ENCODE measurements around the gene TTC8.
A peak's percentile ranks its signal among the peaks of the same experiment; 100 is the strongest.
"Not testable (repeated sequence)": the region's sequence is repeated elsewhere in the genome, so short reads cannot be mapped to it uniquely, and the experiment has no call there.

The TTC8 gene

DNA sequence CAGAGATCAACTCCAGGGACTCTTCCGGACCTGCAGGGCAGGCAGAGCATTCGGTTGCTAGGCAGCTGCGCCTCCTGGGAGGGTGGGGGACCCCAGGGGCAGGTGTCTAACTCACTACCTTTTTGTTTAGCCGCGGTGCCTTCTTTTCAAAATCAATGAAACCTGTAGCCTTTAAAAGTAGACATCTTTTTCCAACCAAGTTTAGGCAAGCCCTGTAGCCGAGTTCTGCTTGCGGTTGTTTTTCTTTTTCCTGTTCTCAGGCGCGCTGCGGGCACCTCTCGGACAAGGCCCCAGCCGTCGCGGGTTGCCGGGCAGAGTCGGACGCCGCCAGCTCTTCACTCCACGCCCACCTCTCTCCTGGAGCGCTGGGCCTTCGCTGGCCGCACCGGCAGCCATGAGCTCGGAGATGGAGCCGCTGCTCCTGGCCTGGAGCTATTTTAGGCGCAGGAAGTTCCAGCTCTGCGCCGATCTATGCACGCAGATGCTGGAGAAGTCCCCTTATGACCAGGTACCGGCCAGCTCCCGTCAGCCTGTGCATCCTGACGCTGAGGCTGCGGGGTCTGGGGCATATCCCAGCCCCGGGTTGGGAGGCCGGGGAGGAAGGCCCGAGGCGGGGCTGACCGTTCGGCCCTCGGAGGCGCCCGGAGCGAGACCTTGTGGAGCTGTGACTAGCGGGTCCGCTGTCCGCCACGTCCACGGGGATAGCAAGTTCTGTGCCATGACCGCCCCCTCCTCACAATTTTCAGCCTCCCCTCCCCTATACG, at the start of gene TTC8:
Gene TTC8, plus strand, starts transcription at position 338 of the 764 bp plus-strand sequence. Its CDS starts 57 bp downstream, at position 395.
- DNase-seq: peak; percentile 44

DNA sequence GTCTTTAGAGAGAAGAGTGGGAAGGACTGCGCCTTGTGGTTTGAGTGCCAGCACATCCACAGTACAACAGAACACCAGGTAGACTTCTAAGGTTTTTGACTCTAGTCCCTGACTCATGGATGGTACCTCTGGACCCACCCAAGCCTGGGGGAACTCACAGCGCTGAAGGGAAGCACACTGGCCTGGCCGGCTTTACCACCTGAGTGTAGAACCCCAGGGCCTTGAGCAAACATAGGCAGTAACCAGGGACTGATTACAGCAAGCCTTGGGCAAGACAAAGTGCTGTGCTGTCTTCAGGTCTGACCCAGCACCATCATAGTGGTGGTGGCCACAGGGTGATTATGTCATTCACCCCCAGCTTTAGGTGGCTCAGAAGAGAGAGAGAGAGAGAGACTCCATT, 48.9 kb upstream of the TTC8 start:
- DNase-seq: no peak

DNA sequence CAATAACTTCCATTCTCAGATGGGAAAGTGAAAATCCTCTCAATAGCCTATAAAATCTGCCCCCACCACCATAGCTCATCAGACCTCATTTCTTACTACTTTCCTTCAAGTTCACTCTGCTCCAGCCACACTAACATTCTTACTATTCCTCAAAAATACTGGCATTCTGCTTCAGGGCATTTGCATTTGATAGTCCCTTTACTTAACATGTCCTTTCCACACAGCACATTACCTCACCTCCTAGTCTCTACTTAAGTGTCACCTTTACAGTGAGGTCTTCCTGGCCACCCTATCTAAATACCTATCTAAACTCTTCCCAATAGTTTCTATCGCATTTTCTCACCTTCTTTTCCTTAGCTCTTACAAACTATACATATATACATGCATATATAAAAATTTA, 38.5 kb upstream of the TTC8 start:
- DNase-seq: no peak

DNA sequence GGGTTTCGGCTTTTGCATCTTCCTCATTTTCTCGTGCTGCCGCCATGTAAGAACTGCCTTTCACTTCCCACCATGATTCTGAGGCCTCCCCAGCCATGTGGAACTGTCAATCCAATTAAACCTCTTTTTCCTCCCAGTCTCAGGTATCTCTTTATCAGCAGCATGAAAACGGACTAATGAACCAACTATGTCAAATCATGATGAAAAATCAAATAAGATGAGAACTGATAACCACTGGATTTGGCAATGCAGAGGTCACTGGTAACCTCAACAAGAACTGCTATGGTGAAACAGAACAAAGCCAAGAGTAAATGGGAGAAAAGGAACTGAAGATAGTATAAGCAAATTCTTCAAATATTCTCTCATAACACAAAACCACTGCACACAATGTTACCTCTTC, 37.7 kb upstream of the TTC8 start:
- DNase-seq: no peak

DNA sequence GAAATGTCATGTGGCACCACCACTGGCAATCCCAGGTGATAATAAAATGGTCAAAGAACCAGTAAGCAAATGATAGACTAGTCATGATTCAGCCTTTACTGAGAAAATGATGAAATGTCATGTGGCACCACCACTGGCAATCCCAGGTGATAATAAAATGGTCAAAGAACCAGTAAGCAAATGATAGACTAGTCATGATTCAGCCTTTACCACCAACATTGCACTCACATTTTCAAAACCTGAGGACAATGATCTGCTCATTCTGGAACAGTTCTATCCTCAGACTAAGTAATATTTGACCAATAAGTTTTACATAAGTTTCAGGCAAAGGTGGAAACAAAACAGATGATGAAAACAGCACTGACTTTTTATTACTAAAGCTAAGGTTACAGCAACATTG, 34.9 kb upstream of the TTC8 start:
- not testable (repeated sequence) for DNase-seq

DNA sequence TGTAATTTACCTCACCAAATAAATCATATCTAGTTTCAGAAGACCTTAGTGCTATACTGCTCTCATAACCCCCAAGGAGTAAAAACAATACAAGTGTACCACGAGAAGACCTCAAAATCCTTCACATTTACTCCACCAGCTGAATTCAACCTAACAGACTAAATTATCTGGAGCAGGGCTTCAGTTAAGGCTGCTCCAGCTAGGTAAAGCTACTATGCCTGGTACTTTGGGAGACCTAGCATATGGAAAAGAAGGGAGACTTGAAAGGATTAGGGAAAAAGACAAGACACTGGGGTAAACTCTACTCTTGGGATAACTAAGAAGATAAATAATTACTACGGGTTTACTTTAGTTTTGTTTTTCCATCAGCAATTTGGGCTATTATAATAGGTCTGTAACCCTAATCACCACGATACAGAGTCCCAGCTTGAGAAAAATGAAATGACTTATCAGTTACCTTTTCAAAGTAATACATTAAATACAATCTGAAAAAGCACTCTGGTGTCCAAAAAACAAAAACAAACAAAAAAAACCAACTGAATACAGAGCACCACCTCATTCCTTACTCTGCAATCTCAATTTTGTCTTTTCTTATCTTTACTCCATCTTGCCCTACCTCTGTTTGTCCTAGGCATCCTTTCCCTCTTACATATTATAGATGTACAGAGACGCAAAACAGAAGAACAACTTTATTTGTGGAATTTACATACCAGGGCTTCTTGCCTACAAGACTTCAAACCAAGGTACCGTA, 33.8 kb upstream of the TTC8 start:
- DNase-seq: no peak

DNA sequence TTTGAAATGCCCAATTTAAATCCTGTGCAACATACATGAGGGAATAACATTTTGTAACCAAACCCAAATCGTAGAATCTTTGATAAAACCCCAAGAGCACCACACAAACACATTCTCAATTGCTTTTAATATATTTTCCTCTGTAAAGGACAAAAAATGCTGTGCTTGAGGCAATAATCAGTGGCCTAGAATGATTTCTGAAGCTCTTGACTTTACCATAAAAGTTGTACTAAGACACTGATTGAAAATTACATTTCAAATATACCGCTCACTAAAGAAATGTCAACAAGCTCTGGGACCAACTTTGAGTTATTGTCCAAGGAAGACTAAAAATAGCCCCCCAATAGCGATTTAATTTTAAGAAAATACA, 33.2 kb upstream of the TTC8 start:
- no peak for DNase-seq

DNA sequence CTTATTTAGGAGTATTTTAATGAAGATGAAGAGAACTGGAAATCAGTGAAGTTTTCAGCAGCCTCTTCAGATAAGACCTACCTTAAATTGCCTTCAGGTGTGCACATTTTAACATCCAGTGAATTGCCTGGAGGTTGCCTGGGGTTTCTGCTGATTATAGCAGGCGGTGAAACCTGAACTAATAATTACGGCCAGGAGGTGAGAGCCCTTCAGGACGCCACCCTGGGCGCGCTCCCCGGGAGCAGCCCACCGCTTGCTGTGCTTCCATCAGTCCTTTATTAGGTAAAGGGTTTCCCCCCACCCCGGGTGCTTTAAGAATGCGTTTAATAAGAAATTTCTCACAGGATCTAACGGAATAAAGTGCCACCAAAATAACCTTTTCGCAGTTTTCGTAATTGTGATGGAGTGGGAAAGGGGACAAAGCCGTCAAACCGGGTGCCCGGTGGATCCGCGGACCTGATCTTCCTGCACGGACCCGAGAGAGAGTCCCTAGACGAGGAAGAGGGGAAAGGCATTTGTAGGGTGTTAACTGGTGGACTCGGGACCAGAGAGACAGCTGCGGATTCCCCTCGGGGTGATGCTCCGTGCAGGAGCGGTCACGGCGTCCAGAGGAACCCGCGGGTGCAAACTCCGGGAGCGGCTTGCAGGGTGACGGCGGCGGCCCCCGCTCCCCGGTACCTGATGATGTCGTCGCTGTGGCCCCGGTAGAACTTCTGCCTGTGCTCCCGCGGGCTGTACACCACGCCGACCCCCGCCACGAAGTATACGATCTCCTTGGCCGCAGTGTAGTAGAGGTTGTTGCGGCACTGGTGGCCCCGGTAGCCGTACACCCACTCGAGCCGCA, 32.6 kb upstream of the TTC8 start:
- no peak for DNase-seq

DNA sequence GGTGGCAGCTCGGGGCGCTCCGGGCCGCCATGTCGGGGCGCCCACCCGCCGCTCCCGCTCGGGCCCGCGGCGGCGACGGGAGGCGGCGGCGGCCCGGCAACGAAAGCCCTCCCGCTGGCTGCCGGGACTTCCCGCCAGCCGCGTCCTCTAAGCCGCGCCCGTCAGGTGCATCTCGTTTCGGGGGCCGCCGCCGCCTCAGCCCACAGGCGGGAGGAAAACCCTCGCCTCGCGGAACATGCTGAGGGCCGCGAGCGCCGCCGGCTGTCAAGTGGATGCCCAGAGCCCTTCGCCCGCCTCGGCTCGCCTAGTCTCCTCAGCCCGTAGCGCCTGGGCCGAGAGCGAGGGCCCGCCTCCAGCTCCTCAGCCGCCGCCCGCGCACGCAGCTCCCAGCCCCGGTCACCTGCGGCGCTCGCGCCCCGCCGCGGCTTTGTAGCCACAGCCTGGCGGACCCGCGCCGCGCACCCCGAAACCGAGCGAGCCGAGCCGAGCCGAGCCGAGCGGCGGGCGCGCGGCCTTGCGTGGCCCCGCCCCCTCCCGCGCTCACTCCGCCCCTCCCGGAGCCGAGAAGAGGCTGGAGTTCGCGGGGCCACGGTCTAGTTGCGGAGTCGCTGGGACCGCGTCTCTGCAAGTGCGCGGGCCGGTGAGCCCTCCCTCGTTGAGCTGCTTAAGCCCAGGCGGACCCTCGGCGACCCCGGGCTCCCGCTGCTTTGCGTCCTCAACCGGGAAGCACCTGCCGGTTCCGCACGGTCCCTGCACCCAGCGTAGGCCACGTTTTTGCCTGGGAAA, 31.8 kb upstream of the TTC8 start, which contains the start of gene EML5:
Gene EML5, minus strand, starts transcription at position 481 of the 786 bp plus-strand sequence. Its CDS starts 450 bp downstream, at position 31.
- DNase-seq: no peak

DNA sequence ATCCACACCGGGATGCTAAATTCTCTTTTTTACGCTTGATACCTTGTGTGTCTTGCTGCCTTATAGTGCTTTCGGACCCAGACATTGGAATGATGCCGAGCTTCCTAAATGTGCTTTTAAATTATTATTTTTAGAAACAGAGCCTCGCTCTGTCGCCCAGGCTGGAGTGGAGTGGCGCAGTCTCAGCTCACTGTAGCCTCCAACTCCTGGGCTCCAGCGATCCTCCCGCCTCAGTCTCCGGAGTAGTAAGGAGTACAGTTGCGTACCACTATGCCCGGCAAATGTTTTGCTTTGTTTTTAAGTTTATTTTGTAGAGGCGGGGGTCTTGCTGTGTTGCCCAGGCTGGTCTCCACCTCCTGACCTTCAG, 31.2 kb upstream of the TTC8 start:
- DNase-seq: no peak

DNA sequence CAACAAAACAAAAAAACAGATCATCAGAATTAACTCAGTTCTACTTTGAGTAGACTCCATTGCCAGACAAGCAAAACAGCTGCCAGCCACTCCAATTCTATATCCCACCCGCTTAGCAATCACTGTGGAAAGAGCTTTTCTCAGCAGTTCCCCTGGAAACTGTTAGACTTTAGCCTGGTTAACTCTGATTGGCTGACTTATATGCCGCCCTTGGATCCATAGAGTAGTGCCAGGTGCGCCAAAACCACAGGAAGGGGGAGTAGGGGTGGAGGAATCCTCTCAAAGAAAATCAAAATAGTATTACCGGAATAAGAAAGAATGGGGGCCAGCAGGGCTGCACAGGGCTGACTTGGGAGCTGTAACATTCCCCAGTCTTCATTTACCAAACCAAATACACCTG, 26.3 kb upstream of the TTC8 start:
- no peak for DNase-seq

DNA sequence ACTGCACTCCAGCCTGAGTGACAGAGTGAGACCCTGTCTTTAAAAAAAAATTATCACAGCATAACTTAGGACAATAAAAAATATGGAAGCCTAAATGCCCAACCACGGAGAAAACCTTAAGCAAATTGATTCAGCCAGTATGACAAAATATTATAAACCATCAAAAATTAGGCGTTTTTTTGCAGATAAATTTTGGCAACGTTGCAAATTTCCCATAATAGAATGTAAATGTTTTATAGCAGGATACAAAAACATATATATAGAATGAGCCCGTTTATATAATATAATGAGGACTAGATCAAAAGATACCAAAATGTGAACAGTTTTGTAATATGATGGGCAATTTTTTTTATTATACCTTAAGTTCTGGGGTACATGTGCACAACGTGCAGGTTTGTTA, 24.9 kb upstream of the TTC8 start:
- DNase-seq: no peak

DNA sequence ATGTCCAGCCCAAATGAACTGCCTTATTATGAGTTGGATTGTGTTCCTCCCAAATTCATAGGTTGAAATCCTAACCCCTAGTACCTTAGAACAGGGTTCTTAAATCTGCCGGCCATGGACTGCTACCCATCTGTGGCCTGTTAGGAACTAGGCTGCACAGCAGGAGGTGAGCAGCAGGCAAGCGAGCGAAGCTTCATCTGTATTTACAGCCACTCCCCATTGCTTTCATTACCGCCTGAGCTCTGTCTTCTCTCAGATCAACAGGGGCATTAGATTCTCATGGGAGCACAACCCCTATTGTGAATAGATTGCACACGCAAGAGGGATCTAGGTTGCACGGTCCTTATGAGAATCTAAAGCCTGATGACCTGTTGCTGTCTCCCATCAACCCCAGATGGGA, 21.9 kb upstream of the TTC8 start:
- DNase-seq: no peak

DNA sequence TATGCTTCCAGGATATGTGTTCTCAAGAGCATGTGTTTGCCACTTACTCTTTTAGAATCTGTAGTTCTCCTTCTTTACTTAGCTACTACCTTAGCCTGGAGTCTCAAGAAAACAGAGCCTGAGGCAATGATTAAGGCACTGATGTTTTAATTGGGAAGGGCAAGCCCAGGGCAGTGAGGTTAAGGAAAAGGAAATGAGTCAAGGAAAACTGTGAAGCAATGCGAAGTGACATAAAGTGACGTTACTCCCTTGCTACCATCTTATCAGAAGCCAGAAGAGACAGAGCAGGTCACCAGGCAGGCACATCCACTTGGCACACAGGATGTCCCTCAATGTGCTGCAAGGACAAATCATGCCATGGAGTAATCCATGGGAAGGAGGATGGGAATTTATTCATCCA, 20.4 kb upstream of the TTC8 start:
- DNase-seq: no peak

DNA sequence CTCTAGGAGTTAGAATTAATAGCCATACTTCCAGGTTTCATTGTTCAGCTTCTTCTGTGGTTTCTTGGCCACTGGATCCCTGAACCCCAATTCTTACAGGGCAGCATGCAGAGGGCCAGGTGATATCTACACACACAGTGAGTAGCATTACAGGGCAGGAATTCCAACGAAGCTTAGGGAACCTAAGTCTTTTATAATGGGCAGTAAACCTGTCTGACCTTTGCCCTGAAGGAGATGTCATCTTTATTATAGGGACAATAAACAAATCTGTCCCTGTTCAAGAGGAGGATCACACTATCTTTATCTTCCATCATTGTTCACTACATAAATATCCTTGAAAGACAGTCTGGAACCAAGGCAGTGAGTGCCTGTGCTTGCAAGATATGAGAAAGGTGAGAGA, 20.0 kb upstream of the TTC8 start:
- DNase-seq: no peak

DNA sequence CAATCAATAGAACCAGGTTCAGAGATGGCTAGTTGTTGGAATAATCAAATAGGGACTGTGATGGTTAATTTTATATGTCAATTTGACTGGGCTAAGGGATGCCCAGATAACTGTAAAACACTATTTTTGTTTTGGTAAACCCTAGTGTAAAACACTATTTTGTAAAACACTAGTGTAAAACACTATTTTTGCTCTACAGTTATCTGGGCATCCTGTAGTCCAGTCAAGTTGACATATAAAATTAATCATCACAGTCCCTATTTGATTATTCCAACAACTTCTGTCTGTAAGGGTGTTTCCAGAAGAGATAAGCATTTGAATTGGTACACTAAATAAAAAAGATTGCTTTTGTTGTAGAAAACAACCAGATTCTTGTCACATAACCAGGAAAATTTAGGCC, 16.1 kb upstream of the TTC8 start:
- no peak for DNase-seq

DNA sequence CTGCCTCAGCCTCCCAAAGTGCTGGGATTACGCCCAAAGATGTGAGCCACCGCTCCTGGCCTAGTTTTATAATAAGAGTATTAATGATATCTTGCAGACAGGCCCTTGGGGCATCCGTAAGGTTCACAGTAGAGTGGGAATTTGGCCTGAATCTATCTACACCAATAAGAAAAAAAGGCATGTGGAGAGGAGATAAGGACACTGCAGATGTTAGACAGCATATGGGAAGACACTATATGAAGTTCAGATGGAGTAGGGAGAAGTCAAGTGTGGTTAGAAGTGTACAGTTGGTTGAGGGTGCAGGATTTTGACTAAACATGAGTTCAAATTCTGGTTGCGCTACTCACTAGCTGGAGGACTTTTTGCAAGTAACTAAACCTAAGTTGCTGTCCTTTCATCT, 8.5 kb upstream of the TTC8 start:
- DNase-seq: no peak

DNA sequence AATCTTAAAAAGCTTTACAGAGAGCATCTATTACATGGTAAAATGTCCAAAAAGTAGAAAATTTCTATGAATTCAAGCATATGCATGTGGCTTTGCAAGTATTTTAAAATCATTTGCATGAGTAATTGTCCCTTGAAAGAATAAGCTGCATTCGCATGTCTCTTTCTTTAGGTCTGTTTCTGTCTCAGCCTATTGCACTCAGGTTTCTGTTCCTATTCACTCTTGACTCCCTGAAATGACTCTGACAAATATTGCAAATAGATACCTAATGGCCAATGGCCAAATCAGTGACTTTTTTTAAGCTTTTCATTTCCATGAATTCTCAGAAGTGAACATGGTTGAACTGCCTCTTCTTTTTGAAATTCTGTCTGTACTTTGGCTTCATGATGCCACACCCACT, 6.4 kb upstream of the TTC8 start:
- DNase-seq: no peak

DNA sequence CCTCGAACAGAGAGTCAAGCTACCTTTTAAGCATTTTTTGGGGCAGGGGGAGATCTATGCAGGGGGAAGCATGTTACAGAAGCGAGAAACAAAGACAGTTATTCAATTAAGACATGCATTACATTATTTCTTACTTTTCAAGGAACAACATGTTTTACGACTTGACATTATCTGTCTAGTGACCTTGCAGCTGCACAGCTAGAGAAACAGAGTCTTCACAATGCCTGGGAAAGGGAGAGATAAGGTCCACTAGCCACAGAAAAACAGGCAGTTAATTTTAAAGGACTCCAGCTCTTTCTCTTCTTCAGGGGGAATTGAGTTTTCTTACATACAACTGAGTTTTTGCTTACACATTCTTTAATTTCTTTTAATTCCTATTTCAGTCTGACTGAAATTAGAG, 4.8 kb upstream of the TTC8 start:
- DNase-seq: not testable (repeated sequence)

DNA sequence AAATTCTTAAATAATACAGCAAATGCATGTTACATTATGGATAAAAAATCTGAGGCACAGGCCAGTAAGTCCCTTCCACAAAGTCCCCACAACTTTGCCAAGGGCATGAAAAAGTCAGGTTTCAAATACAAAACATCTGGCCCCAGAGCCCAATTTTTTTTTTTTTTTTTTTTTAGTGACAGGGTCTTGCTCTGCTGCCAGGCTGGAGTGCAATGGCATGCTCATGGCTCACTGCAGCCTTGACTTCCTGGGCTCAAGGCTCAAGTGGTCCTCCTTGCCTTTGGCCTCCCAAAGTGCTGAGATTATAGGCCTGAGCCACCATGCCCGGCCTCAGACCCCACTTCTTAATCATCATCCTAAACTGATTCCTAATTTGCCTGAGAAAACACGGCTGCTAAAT, 3.1 kb upstream of the TTC8 start:
- no peak for DNase-seq

DNA sequence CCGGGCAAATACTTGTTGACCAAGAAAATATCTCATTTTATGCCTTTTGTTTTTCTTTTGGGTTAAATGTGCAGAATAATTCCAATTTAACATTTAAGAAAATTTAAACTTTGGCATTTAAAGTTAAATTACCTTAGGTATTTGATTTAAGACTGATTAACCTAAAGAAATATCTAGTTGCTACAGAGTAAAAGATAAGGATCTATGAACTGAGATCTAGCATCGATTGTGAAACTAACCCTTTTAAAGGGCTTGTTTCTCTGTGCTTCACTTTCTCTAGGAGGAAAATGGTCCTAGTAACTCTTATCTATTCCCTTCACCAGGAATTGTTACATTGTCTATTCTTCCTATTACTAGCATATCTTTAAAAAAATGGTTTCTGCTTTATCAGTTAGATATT, 2.6 kb upstream of the TTC8 start:
- DNase-seq: no peak

DNA sequence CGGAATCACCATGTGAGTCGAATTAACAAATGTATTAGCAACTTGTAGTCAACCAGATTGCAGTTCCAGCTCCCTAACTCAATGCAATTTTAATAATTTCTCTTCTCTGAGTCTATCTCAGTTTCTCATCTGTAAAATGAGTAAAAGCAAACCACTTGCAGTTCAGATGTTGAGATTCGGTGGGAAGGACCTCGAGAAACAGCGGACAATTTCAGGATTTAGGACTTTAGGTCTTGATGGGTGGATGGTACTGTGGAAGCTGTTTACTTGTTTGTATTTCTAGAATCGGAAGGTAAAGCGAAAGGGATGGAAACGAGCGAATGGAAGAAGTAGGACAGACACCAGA, 510 bp upstream of the TTC8 start:
- DNase-seq: no peak

DNA sequence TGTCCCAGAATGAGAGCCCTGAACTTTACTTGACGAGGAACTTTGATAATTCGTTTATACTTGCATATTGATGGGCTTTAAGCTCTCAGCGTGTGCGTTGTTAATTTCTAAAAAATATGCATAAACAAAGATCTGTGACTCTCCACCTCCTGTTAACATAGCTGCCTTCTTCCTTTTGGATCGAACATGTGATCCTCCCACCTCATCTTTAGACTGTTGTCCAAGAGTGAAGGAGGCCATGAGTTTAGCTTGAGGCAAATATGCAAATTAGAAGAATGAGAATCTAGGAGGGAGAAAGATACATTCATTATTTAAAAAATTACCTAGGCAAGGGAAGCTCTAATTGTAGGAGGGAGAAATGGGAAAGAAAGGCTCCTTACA, 617 bp downstream of the TTC8 start:
- DNase-seq: no peak
